HG03378 (cell line): Measurements from ENCODE around the gene USP15.
"Not testable (repeated sequence)": the region's sequence is repeated elsewhere in the genome, so short reads cannot be mapped to it uniquely, and the experiment has no call there.

Experiments
- ATAC-seq: cut with Tn5 transposase; IDR thresholded peaks from one replicate; pipeline ENCODE4 v1.9.1; 2021; ENCODE audit warnings: mild to moderate bottlenecking, moderate library complexity; ENCODE audit not compliant: unreplicated experiment

Gene USP15

GRCh38 chr12:62319058-62319457, 58.9 kb downstream of the USP15 start:
- ATAC-seq, result no peak

GRCh38 chr12:62320054-62320453, 59.9 kb downstream of the USP15 start:
- ATAC-seq, result no peak

GRCh38 chr12:62323386-62323785, 63.2 kb downstream of the USP15 start:
- no peak for ATAC-seq

DNA sequence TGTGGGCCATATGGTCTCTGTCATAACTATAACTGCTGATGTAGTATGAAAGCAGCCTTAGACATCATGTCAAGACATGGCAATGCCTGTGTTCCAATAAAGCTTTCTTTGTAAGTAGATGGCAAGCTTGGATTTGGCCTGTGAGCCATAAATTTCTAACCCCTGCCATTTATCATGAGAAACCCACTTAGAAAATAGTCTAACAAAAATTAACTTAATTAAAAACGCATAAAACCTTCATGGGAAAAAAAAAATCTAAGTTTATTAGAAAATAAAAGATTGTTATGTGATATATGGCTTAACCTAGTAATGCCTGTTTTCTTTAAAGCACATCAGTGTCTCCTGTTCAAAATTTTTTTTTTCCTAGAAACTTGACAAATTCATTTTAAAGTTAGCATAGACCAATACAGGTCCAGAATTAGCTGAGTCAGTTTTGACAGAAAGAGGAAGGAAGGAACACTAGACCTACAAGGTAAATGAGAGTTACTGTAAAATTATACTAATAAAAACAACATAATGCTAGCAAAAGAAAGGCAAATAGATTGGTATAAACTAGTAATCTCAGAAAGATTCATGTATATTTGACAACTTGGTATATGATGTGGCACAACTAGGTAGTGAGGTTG, 68.2 kb downstream of the USP15 start:
- ATAC-seq, result no peak

DNA sequence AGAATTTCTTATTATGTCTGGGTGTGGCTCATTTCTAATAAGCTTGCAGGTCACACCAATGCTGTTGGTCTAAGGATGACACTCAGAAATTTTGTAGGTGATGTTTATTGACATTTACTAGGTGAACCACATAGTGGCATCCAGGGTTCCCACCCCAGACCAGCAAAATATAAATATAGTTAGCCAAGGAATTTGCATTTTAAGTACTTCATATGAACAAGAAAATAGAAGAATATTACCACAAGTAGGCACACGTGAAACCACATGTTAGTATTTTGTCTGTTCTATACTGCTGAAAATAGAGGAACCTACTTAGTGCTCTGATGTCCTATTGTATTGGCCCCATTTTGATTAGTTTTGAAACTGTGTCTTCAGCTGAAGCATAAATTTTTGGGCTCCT, 71.1 kb downstream of the USP15 start:
- ATAC-seq, result peak; percentile 80

DNA sequence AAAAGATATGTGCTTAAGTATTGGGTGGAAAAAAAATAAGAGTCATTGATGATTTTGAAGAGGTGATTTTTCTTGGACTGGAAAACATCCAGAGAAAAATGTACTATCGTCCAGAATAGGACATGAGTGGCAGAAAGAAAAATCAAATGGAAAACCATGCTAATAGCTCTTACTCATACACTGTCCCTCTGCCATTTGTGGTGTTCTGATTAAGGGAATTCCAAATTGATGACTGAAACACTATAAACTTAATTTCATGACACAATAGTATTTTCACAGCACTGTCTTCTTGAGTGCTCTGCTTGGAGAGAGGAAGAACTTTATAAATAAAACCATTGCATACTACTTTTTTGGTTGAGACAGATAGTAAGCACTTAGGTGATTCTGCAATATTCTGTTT, 72.4 kb downstream of the USP15 start:
- ATAC-seq, result no peak

DNA sequence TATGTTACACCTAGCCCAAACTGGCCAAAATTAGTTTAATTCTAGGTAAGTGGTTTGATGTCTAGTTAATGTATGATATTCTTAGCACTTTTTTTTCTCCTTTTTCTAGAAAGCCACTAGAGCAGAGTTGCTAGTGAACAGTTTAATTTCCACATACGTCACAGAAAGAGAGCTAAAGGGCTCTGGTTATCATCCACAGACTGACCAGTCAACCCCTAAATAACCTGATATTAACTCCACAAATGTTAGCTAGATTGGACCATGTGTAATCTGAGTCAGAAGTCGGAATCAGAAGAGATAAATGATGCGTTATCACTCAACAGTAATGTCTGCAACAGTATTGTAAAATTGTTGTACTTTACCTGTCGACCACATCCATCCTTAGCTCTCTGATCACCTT, 74.9 kb downstream of the USP15 start:
- no peak for ATAC-seq

DNA sequence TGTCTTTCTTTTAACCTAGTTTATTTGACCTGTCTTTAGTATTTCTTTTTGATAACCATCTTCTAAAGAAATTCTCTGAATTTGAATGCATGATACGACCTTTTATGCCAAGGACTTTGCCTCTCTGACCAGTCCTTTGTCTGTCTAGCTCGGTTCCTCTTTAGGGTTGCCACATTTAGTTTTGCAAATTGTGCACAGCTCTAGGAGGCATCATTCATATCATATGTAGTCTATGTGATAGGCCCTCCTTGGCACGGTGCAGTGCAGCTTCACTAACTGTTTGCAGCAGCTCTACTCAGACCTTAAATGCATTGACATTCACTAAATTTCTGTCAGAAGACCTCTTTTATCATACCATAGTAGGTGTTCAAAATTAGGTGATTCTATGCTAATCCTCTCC, 75.6 kb downstream of the USP15 start:
- ATAC-seq, result no peak

GRCh38 chr12:62337643-62338042, 77.4 kb downstream of the USP15 start:
- not testable (repeated sequence) for ATAC-seq

GRCh38 chr12:62342614-62343303, 82.6 kb downstream of the USP15 start:
- ATAC-seq, result not testable (repeated sequence)

DNA sequence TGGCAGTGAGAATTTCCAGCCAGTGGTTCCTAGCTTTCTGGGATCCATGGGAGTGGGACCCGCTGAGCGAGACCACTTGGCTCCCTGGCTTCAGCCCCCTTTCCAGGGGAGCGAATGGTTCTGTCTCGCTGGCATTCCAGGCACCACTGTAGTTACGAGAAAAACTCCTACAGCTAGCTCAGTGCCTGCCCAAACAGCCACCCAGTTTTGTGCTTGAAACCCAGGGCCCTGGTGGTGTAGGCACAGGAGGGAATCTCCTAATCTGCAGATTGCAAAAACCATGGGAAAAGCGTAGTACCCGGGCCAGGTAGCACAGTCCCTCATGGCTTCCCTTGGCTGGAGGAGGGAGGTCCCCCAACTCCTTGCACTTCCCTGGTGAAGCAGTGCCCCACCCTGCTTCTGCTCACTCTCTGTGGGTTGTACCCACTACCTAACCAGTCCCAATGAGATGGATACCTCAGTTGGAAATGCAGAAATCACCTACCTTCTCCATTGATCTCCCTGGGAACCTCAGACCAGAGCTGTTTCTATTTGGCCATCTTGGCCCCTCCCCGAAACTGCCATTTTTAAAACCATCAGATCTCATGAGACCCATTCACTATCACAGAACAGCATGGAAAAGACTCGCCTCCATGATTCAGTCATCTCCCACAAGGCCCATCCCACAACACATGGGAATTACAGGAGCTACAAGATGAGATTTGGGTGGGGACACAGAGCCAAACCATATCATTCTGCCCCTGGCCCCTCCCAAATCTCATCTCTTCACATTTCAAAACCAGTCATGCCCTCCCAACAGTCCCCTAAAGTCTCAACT, 83.3 kb downstream of the USP15 start:
- ATAC-seq, result not testable (repeated sequence)

DNA sequence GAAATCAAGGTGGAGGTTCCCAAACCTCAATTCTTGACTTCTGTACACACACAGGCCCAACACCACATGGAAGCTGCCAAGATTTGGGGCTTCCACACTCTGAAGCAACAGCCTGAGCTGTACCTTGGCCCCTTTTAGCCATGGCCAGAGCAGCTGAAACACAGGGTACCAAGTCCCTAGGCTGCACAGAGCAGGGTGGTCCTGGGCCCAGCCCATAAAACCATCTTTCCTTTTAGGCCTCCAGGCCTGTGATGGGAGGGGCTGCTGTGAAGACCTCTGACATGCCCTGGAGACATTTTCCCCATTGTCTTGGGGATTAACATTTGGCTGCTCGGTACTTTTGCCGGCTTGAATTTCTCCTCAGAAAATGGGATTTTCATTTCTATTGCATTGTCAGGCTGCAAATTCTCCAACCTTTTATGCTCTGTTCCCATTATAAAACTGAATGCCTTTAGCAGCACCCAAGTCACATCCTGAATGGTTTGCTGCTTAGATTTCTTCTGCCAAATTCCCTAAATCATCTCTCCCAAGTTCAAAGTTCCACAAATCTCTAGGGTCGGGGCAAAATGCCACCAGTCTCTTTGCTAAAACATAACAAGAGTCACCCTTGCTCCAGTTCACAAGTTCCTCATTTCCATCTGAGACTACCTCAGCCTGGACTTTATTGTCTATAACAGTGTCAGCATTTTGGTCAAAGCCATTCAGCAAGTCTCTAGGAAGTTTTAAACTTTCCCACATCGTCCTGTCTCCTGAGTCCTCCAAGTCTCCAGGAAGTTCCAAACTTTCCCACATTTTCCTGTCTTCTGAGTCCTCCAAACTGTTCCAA, 84.7 kb downstream of the USP15 start:
- ATAC-seq, result not testable (repeated sequence)

DNA sequence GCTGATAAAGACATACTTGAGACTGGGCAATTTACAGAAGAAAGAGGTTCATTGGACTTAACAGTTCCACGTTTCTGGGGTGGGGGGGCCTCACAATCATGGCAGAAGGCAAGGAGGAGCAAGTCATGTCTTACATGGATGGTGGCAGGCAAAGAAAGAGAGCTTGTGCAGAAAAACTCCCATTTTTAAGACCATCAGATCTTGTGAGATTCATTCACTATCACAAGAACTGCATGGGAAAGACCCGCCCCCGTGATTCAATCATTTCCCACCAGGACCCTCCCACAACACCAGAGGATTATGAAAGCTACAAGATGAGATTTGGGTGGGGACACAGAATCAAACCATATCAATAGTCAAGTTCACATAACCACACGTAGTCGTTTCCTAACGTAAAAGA, 85.5 kb downstream of the USP15 start:
- no peak for ATAC-seq

DNA sequence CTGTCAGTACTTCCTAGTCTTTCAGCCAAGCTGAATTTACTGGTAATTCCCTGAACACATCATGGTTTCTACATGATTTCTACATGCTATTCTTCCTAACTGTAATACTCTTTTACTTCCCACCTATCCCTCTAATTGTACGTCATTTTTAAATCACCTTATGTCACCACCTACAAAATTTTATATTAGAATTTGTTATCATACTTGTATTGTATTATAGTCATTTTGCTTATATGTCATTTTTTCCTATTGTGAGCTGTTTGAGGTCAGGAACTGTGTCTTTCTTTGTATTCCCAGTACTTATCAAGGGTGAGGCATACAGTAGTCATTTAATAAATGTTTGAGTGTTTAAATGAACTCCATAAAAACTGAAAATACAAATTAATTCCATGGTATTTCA, 86.6 kb downstream of the USP15 start:
- no peak for ATAC-seq

- no peak for ATAC-seq
Measured at GRCh38 chr12:62347922-62348650, 87.9 kb downstream of the USP15 start.

DNA sequence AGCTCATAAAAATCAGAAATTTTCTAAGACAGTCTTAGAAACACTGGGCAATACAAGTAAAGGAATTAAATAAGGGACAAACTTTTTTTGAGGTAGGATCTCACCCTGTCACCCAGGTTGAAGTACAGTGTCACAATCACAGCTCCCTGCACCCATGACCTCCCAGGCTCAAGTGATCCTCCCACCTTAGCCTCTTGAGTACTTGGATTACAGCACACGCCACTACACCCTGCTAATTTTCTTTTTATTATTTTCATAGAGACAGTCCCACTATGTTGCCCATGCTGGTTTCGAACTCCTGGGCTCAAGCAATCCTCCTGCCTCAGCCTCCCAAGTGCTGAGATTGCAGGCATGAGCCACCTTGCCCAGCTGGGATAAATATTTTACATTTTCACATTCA, 90.3 kb downstream of the USP15 start:
- no peak for ATAC-seq

GRCh38 chr12:62351326-62351725, 91.1 kb downstream of the USP15 start:
- no peak for ATAC-seq

- ATAC-seq, result no peak
Measured at GRCh38 chr12:62361048-62361447, 100.8 kb downstream of the USP15 start.

GRCh38 chr12:62363506-62363905, 103.3 kb downstream of the USP15 start:
- ATAC-seq, result no peak

DNA sequence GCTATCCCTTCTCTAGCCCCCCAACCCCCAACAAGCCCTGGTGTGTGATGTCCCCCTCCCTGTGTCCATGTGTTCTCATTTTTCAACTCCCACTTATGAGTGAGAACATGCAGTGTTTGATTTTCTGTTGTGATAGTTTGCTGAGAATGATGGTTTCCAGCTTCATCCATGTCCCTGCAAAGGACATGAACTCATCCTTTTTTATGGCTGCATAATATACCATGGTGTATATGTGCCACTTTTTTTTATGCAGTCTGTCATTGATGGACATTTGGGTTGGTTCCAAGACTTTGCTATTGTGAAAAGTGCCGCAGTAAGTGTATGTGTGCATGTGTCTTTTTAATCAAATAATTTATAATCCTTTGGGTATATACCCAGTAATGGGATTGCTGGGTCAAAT, 104.5 kb downstream of the USP15 start:
- not testable (repeated sequence) for ATAC-seq
